ENCODE results near the gene CRTC2.
"Not testable (repeated sequence)": the region's sequence is repeated elsewhere in the genome, so short reads cannot be mapped to it uniquely, and the experiment has no call there.

The CRTC2 gene

GRCh38 chr1:153958111-153958960 lies at the start of gene CRTC2:
CRTC2 (minus strand) TSS chr1:153958612; CDS start chr1:153958497, 115 bp downstream.
- DNase-seq (ENCODE audit: low read depth in 2 of 2), result peak; percentile 92 to 96

GRCh38 chr1:154006136-154006535 lies 47.7 kb upstream of the CRTC2 start:
- no peak for DNase-seq (ENCODE audit: low read depth in 2 of 2)

GRCh38 chr1:154000420-154000819 lies 42.0 kb upstream of the CRTC2 start:
- DNase-seq (ENCODE audit: low read depth in 2 of 2), result no peak

- DNase-seq (ENCODE audit: low read depth in 2 of 2), result not testable (repeated sequence)
These were observed 38.5 kb upstream of the CRTC2 start for GRCh38 chr1:153996882-153997281.

- DNase-seq (ENCODE audit: low read depth in 2 of 2), result no peak
These were observed 37.2 kb upstream of the CRTC2 start for GRCh38 chr1:153995640-153996039.

GRCh38 chr1:153995202-153995601 lies 36.8 kb upstream of the CRTC2 start:
- DNase-seq (ENCODE audit: low read depth in 2 of 2), result no peak

- no peak for DNase-seq (ENCODE audit: low read depth in 2 of 2)
These were observed 33.4 kb upstream of the CRTC2 start for GRCh38 chr1:153991806-153992205.

- no peak for DNase-seq (ENCODE audit: low read depth in 2 of 2)
These were observed 32.8 kb upstream of the CRTC2 start for GRCh38 chr1:153991151-153991630.

GRCh38 chr1:153990468-153991150 lies 32.2 kb upstream of the CRTC2 start, which contains the start of gene RPS27:
RPS27 (plus strand) TSS chr1:153990762; CDS start chr1:153990797, 35 bp downstream.
- peak; percentile 75 to 88 for DNase-seq (ENCODE audit: low read depth in 2 of 2)

- DNase-seq (ENCODE audit: low read depth in 2 of 2), result no peak
These were observed 29.2 kb upstream of the CRTC2 start for GRCh38 chr1:153987621-153988020.

- DNase-seq (ENCODE audit: low read depth in 2 of 2), result no peak
These were observed 27.7 kb upstream of the CRTC2 start, which contains the start of gene RAB13 for GRCh38 chr1:153985941-153986761. RAB13 (minus strand) TSS chr1:153986339; CDS start chr1:153986236, 103 bp downstream.

GRCh38 chr1:153985341-153985912 lies 27.0 kb upstream of the CRTC2 start:
- DNase-seq (ENCODE audit: low read depth in 2 of 2), result peak; percentile 24 to 30

- no peak for DNase-seq (ENCODE audit: low read depth in 2 of 2)
These were observed 25.9 kb upstream of the CRTC2 start for GRCh38 chr1:153984123-153984894.

- not testable (repeated sequence) for DNase-seq (ENCODE audit: low read depth in 2 of 2)
These were observed 23.3 kb upstream of the CRTC2 start for GRCh38 chr1:153981735-153982134.

- not testable (repeated sequence) for DNase-seq (ENCODE audit: low read depth in 2 of 2)
These were observed 20.7 kb upstream of the CRTC2 start for GRCh38 chr1:153979091-153979490.

- no peak for DNase-seq (ENCODE audit: low read depth in 2 of 2)
These were observed 20.0 kb upstream of the CRTC2 start for GRCh38 chr1:153978274-153978909.

GRCh38 chr1:153977250-153978240 lies 19.1 kb upstream of the CRTC2 start, which contains the start of gene JTB:
JTB (minus strand) TSS chr1:153977674; CDS start chr1:153977252, 422 bp downstream.
- DNase-seq (ENCODE audit: low read depth in 2 of 2), result peak; percentile 62 to 74

GRCh38 chr1:153976819-153977249 lies 18.4 kb upstream of the CRTC2 start:
- no peak for DNase-seq (ENCODE audit: low read depth in 2 of 2)

- no peak for DNase-seq (ENCODE audit: low read depth in 2 of 2)
These were observed 15.1 kb upstream of the CRTC2 start for GRCh38 chr1:153973525-153973924.

All from activated CD8-positive, alpha-beta memory T cell treated with anti-CD3 and anti-CD28 coated beads for 4 hours (primary cell).